PC-9 (cell line): ENCODE results near the gene MSH4.

Experiments used
- EZH2 ChIP-seq: fragments of 200-600 bp; sonication (generic); IDR thresholded peaks from 2 replicates; pipeline ENCODE4 v1.8.0; 2017; ENCODE audit warnings: antibody characterized with exemption, low read depth
- TF ChIP-seq, protein P1 (sequence below): fragments of 200-600 bp; sonication (generic); conservative IDR thresholded peaks from 2 replicates; pipeline ENCODE4 v1.6.1; 2017; ENCODE audit warnings: mixed run types, antibody characterized with exemption, mild to moderate bottlenecking, moderate library complexity

DNA sequence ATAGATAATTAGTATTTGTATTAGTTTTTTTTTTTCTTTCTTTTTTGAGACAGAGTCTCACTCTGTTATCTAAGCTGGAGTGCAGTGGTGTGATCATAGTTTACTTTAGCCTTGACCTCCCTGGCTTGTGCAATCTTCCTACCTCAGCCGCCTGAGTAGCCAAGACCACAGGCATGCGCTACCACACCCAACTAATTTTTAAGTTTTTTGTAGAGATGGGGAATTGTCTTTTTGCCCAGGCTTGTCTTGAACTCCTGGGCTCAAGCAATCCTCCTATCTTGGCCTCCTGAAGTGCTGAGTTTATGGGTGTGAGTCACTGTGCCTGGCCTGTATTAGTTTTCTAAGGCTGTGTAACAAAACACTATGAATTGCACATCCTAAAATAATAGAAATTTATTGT is 58.3 kb downstream of the MSH4 start:
- no peak for TF ChIP-seq EZH2
- TF ChIP-seq, protein P1, sequence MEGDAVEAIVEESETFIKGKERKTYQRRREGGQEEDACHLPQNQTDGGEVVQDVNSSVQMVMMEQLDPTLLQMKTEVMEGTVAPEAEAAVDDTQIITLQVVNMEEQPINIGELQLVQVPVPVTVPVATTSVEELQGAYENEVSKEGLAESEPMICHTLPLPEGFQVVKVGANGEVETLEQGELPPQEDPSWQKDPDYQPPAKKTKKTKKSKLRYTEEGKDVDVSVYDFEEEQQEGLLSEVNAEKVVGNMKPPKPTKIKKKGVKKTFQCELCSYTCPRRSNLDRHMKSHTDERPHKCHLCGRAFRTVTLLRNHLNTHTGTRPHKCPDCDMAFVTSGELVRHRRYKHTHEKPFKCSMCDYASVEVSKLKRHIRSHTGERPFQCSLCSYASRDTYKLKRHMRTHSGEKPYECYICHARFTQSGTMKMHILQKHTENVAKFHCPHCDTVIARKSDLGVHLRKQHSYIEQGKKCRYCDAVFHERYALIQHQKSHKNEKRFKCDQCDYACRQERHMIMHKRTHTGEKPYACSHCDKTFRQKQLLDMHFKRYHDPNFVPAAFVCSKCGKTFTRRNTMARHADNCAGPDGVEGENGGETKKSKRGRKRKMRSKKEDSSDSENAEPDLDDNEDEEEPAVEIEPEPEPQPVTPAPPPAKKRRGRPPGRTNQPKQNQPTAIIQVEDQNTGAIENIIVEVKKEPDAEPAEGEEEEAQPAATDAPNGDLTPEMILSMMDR, result no peak
